GM23338 (cell line): ENCODE data around the gene HKDC1. TPM values are rescaled to one million over a fixed set of nuclear protein-coding genes. Genes with fewer than 3 reads are reported as not detected.

Source experiments
- ATAC-seq: fragments of 200-7000 bp; cut with Tn5 transposase; 3 replicates; pipeline ENCODE4 v1.9.1; 2020
- DNase-seq: peaks from one replicate; pipeline ENCODE4 v3.0.0-alpha.2; 2015; ENCODE audit warnings: low spot score
- H2AFZ ChIP-seq: fragments of 200-600 bp; sonication (generic); 2 replicates; pipeline ENCODE4 v1.8.0; 2016; ENCODE audit warnings: antibody characterized with exemption, mild to moderate bottlenecking, moderate library complexity
- H3F3A ChIP-seq: fragments of 200-600 bp; sonication (generic); replicated peaks from 2 replicates; pipeline ENCODE4 v1.8.0; 2017; ENCODE audit warnings: antibody characterized with exemption, mixed run types, low read depth
- H3K27ac ChIP-seq: fragments of 200-600 bp; sonication (generic); 2 replicates; pipeline ENCODE4 v1.6.1; 2016; ENCODE audit warnings: low read depth
- H3K27me3 ChIP-seq: fragments of 200-600 bp; sonication (generic); 2 replicates; pipeline ENCODE4 v1.8.0; 2016; ENCODE audit warnings: mild to moderate bottlenecking, mixed run types, moderate library complexity; ENCODE audit not compliant: insufficient read depth
- H3K36me3 ChIP-seq: fragments of 200-600 bp; sonication (generic); 2 replicates; pipeline ENCODE4 v1.8.0; 2016; ENCODE audit warnings: mild to moderate bottlenecking; ENCODE audit not compliant: insufficient read depth
- H3K4me1 ChIP-seq: fragments of 200-600 bp; sonication (generic); 2 replicates; pipeline ENCODE4 v1.8.0; 2016; ENCODE audit warnings: mild to moderate bottlenecking, moderate library complexity; ENCODE audit not compliant: insufficient read depth
- H3K4me2 ChIP-seq: fragments of 200-600 bp; sonication (generic); 2 replicates; pipeline ENCODE4 v1.7.1; 2017; ENCODE audit warnings: mixed run types
- H3K4me3 ChIP-seq: fragments of 200-600 bp; sonication (generic); 2 replicates; pipeline ENCODE4 v1.6.1; 2016; ENCODE audit warnings: mixed run types
- H3K79me2 ChIP-seq: fragments of 200-600 bp; sonication (generic); replicated peaks from 2 replicates; pipeline ENCODE4 v1.8.0; 2017; ENCODE audit warnings: mild to moderate bottlenecking; ENCODE audit not compliant: insufficient read depth
- H3K9me2 ChIP-seq: fragments of 200-600 bp; sonication (generic); 2 replicates; pipeline ENCODE4 v1.8.0; 2017; ENCODE audit not compliant: insufficient read depth
- H4K20me1 ChIP-seq: fragments of 200-600 bp; sonication (generic); replicated peaks from 2 replicates; pipeline ENCODE4 v1.8.0; 2017; ENCODE audit warnings: mild to moderate bottlenecking; ENCODE audit not compliant: insufficient read depth
- H3K27ac Mint-ChIP-seq: 2 replicates; pipeline ENCODE4 v1.8.0; 2020; ENCODE audit warnings: inconsistent platforms, mild to moderate bottlenecking, moderate library complexity, mixed read lengths
- H3K27me3 Mint-ChIP-seq: 3 replicates; pipeline ENCODE4 v1.8.0; 2022; ENCODE audit warnings: low read depth, mild to moderate bottlenecking, moderate library complexity, mixed read lengths, inconsistent platforms; ENCODE audit not compliant: insufficient read depth, poor library complexity
- H3K36me3 Mint-ChIP-seq: 3 replicates; pipeline ENCODE4 v1.8.0; 2021; ENCODE audit warnings: low read depth, mild to moderate bottlenecking, inconsistent platforms, moderate library complexity, mixed read lengths
- H3K4me1 Mint-ChIP-seq: 3 replicates; pipeline ENCODE4 v1.8.0; 2020; ENCODE audit warnings: mild to moderate bottlenecking, inconsistent platforms, mixed read lengths
- H3K4me3 Mint-ChIP-seq: 3 replicates; pipeline ENCODE4 v1.8.0; 2021; ENCODE audit warnings: moderate library complexity, mild to moderate bottlenecking, inconsistent platforms, mixed read lengths
- H3K9me3 Mint-ChIP-seq: 3 replicates; pipeline ENCODE4 v1.8.0; 2020; ENCODE audit warnings: moderate library complexity, mild to moderate bottlenecking, inconsistent platforms, mixed read lengths
- CREB1 ChIP-seq: fragments of 250-450 bp; sonication (Bioruptor Pico); IDR thresholded peaks from 2 replicates; pipeline ENCODE4 v1.5.0; 2020; ENCODE audit warnings: low read depth, mild to moderate bottlenecking, moderate library complexity
- EZH2 ChIP-seq: fragments of 200-600 bp; sonication (generic); IDR thresholded peaks from one replicate; pipeline ENCODE4 v1.8.0; 2017; ENCODE audit warnings: antibody characterized with exemption, mild to moderate bottlenecking, low read depth; ENCODE audit not compliant: unreplicated experiment
- EZH2phosphoT487 ChIP-seq: fragments of 200-600 bp; sonication (generic); IDR thresholded peaks from one replicate; pipeline ENCODE4 v1.8.1; 2018; ENCODE audit warnings: antibody characterized with exemption; ENCODE audit not compliant: unreplicated experiment
- JUNB ChIP-seq: IDR thresholded peaks from one replicate; pipeline ENCODE4 v1.6.1; 2016; ENCODE audit warnings: antibody characterized with exemption; ENCODE audit not compliant: unreplicated experiment
- POLR2AphosphoS5 ChIP-seq: IDR thresholded peaks from 2 replicates; pipeline ENCODE4 v1.6.1; 2016; ENCODE audit warnings: antibody characterized with exemption, low read depth
- STAT1 ChIP-seq: IDR thresholded peaks from one replicate; pipeline ENCODE4 v1.6.1; 2016; ENCODE audit warnings: antibody characterized with exemption; ENCODE audit not compliant: unreplicated experiment
- ZNF114 ChIP-seq: fragments of 250-450 bp; sonication (Bioruptor Pico); IDR thresholded peaks from 2 replicates; pipeline ENCODE4 v1.5.0; 2020; ENCODE audit warnings: mild to moderate bottlenecking, moderate library complexity
- ZNF331 ChIP-seq: fragments of 250-450 bp; sonication (Bioruptor Pico); IDR thresholded peaks from 2 replicates; pipeline ENCODE4 v1.5.0; 2020; ENCODE audit warnings: low read depth, mild to moderate bottlenecking, moderate library complexity
- polyA plus RNA-seq: library from polyadenylated mRNA; unstranded; fragments of >200 nt; fragmentation: Nextera tagmentation; extraction: Ambion mirVana; gene quantifications from 2 replicates; pipeline ENCODE4 v1.2.1, GENCODE V29; 2016
- total RNA-seq: library from RNA; depleted of rRNA; stranded (reverse); fragments of >200 nt; shearing (Covaris generic); gene quantifications from 2 replicates; pipeline ENCODE4 v1.2.3, GENCODE V29; 2014
- TF ChIP-seq, protein P1 (sequence below), 2 experiments: fragments of 200-600 bp in 1 of 2; sonication (generic) in 1 of 2; conservative IDR thresholded peaks; 2 replicates each; pipeline versions ENCODE4 v1.5.1 to v1.6.1; 2016 to 2017; ENCODE audit warnings: antibody characterized with exemption in 2 of 2, low read depth in 2 of 2, mild to moderate bottlenecking in 2 of 2, moderate library complexity in 1 of 2
- TF ChIP-seq, protein P2 (sequence below): IDR thresholded peaks from 2 replicates; pipeline ENCODE4 v1.6.1; 2016; ENCODE audit warnings: antibody characterized with exemption
- TF ChIP-seq, protein P3 (sequence below): IDR thresholded peaks from one replicate; pipeline ENCODE4 v1.6.1; 2018; ENCODE audit warnings: antibody characterized with exemption; ENCODE audit not compliant: unreplicated experiment

HKDC1 gene
- total and polyA plus RNA-seq, 2 experiments from 2014 or later, result 0.03 TPM; not detected in 1

DNA sequence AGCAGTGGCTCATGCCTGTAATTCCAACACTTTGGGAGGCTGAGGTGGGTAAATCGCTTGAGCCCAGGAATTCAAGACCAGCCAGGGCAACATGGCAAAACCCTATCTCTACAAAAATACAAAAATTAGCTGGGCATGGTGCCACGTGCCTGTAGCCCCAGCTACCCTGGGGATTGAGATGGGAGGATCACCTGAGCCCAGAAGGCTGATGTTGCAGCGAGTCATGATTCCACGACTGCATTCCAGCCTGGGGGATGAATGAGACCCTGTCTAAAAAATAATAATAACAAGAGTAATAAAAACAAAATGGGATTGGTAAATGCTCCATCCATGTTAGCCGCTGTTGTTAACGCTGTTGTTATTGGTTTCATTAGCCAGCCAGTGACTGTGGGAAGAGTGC is 1.3 kb upstream of the HKDC1 start (continued):
- TF ChIP-seq, protein P1, sequence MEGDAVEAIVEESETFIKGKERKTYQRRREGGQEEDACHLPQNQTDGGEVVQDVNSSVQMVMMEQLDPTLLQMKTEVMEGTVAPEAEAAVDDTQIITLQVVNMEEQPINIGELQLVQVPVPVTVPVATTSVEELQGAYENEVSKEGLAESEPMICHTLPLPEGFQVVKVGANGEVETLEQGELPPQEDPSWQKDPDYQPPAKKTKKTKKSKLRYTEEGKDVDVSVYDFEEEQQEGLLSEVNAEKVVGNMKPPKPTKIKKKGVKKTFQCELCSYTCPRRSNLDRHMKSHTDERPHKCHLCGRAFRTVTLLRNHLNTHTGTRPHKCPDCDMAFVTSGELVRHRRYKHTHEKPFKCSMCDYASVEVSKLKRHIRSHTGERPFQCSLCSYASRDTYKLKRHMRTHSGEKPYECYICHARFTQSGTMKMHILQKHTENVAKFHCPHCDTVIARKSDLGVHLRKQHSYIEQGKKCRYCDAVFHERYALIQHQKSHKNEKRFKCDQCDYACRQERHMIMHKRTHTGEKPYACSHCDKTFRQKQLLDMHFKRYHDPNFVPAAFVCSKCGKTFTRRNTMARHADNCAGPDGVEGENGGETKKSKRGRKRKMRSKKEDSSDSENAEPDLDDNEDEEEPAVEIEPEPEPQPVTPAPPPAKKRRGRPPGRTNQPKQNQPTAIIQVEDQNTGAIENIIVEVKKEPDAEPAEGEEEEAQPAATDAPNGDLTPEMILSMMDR (conservative IDR thresholded peaks at IDR 0.05; ENCODE audit: low read depth in 2 of 2), result no peak
- TF ChIP-seq EZH2 (no peak), ZNF114 (CRISPR knock-in tag) (no peak), EZH2phosphoT487 (no peak), JUNB (no peak)
- TF ChIP-seq, protein P2, sequence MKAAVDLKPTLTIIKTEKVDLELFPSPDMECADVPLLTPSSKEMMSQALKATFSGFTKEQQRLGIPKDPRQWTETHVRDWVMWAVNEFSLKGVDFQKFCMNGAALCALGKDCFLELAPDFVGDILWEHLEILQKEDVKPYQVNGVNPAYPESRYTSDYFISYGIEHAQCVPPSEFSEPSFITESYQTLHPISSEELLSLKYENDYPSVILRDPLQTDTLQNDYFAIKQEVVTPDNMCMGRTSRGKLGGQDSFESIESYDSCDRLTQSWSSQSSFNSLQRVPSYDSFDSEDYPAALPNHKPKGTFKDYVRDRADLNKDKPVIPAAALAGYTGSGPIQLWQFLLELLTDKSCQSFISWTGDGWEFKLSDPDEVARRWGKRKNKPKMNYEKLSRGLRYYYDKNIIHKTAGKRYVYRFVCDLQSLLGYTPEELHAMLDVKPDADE, result no peak
- TF ChIP-seq, protein P3, sequence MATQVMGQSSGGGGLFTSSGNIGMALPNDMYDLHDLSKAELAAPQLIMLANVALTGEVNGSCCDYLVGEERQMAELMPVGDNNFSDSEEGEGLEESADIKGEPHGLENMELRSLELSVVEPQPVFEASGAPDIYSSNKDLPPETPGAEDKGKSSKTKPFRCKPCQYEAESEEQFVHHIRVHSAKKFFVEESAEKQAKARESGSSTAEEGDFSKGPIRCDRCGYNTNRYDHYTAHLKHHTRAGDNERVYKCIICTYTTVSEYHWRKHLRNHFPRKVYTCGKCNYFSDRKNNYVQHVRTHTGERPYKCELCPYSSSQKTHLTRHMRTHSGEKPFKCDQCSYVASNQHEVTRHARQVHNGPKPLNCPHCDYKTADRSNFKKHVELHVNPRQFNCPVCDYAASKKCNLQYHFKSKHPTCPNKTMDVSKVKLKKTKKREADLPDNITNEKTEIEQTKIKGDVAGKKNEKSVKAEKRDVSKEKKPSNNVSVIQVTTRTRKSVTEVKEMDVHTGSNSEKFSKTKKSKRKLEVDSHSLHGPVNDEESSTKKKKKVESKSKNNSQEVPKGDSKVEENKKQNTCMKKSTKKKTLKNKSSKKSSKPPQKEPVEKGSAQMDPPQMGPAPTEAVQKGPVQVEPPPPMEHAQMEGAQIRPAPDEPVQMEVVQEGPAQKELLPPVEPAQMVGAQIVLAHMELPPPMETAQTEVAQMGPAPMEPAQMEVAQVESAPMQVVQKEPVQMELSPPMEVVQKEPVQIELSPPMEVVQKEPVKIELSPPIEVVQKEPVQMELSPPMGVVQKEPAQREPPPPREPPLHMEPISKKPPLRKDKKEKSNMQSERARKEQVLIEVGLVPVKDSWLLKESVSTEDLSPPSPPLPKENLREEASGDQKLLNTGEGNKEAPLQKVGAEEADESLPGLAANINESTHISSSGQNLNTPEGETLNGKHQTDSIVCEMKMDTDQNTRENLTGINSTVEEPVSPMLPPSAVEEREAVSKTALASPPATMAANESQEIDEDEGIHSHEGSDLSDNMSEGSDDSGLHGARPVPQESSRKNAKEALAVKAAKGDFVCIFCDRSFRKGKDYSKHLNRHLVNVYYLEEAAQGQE, result no peak

DNA sequence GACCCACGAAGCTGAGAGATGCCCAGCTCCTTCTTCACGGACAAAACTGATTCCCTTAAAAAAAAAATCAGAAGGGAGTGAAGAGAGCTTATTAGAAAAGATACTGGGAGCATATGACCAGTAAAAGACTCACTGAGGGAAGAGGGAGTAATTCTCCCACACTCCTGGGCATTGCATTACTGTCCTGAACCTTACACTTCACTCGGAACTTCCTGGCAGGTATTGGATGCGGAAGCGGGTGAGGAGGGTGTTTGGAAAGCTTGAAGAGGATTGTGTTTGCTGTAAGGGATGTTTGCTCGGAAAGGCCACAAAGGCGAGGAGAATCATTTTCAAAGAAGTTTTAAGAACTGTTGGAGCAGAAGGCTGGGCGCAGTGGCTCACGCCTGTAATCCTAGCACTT is 375 bp downstream of the HKDC1 start:
- H3K9me3 Mint-ChIP-seq, result no peaks in the 10 kb centered on the region
- H4K20me1 ChIP-seq, result no peaks in the 10 kb centered on the region
- H3K9me2 ChIP-seq, result no peaks in the 10 kb centered on the region
- 0 out of 2 replicates have a peak overlapping the region, but pooled peaks have one; percentile 32 for H2AFZ ChIP-seq
- no peaks in the 10 kb centered on the region for H3K79me2 ChIP-seq
- H3K27ac Mint-ChIP-seq, result no peak overlapping the region
- H3F3A ChIP-seq, result no peaks in the 10 kb centered on the region
- no peak overlapping the region for H3K4me2 ChIP-seq
- no peaks in the 10 kb centered on the region for H3K27me3 ChIP-seq
- no peak overlapping the region for H3K4me3 Mint-ChIP-seq
- TF ChIP-seq EZH2phosphoT487 (no peak), STAT1 (no peak), ZNF331 (no peak), JUNB (no peak), EZH2 (no peak), CREB1 (CRISPR knock-in tag) (no peak), POLR2AphosphoS5 (no peak)
- TF ChIP-seq, protein P2, result no peak
- TF ChIP-seq, protein P3, result no peak
- TF ChIP-seq, protein P1 (conservative IDR thresholded peaks at IDR 0.05; ENCODE audit: low read depth in 2 of 2), result no peak
- H3K4me1 ChIP-seq, result no peaks in the 10 kb centered on the region
- H3K36me3 ChIP-seq, result no peaks in the 10 kb centered on the region
- H3K27me3 Mint-ChIP-seq, result no peaks in the 10 kb centered on the region
- ATAC-seq, result no peak
- H3K36me3 Mint-ChIP-seq, result no peaks in the 10 kb centered on the region
- DNase-seq, result no peak
- H3K4me1 Mint-ChIP-seq, result peaks cover 7% of the 10 kb centered on the region
- H3K4me3 ChIP-seq, result no peak overlapping the region
- H3K27ac ChIP-seq, result no peak overlapping the region
